Measurements from ENCODE around the gene NUDT22.

The NUDT22 gene

DNA sequence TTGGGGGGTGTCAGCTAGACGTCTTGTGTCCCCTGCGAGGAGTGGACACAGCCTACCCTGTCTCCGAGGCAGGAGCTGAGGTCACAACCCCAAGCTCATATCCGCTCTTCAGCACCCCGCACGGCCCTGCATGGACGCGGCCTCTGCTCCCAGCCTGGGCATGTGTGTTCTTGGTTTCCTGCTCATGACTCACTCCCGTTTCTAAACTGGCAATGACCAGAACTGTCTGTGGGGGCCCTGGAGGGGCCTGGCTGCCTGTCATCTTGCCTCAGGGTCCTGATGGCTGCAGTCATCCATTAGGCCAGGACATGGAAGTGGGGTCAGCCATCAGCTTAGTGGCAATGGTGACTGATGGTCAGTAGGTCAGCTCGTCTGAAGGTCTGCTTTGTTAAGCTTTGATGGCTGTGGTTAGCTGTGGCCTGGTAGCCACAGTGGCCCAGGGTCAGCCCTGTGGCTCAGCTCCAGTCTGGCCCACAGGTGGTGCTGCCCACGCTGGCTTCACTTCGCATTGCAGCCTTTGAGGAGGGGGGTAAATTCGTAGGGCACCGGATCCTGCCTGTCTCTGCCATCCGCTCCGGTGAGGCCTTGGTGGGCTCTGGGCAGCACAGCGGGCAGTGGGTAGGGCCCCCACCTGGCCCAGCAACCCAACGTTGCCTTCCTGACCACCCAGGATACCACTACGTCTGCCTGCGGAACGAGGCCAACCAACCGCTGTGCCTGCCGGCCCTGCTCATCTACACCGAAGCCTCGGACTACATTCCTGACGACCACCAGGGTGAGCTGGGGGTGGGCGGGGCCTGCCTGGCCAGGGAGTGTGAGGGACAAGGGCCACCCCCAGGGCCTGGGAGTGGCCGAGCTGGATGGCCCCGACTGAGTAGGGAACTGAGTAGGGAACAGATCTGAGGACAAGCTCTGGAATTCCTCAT lies 37.2 kb downstream of the NUDT22 start:
- H3K27me3 ChIP-seq (ENCODE audit: low read depth, low read length) = no peaks in the 10 kb centered on the region
- peaks cover 21% of the 10 kb centered on the region for H3K4me1 ChIP-seq (ENCODE audit: low read length)
- H3K4me2 ChIP-seq (ENCODE audit: low read length) = no peak overlapping the region
- H3K36me3 ChIP-seq (replicated peaks; ENCODE audit: low read depth, low read length) = peaks cover 54% of the 10 kb centered on the region
- H3K79me2 ChIP-seq (ENCODE audit: low read length) = no peaks in the 10 kb centered on the region
- no peak overlapping the region for H3K27ac ChIP-seq (ENCODE audit: low read length)
- no peak overlapping the region for H3K9ac ChIP-seq (ENCODE audit: low read length)
- no peaks in the 10 kb centered on the region for H3K9me3 ChIP-seq (ENCODE audit: insufficient read depth, low read length)
- no peak for TF ChIP-seq EZH2phosphoT487 (IDR thresholded peaks at IDR 0.05; ENCODE audit: low read depth)
- TF ChIP-seq, protein P1, sequence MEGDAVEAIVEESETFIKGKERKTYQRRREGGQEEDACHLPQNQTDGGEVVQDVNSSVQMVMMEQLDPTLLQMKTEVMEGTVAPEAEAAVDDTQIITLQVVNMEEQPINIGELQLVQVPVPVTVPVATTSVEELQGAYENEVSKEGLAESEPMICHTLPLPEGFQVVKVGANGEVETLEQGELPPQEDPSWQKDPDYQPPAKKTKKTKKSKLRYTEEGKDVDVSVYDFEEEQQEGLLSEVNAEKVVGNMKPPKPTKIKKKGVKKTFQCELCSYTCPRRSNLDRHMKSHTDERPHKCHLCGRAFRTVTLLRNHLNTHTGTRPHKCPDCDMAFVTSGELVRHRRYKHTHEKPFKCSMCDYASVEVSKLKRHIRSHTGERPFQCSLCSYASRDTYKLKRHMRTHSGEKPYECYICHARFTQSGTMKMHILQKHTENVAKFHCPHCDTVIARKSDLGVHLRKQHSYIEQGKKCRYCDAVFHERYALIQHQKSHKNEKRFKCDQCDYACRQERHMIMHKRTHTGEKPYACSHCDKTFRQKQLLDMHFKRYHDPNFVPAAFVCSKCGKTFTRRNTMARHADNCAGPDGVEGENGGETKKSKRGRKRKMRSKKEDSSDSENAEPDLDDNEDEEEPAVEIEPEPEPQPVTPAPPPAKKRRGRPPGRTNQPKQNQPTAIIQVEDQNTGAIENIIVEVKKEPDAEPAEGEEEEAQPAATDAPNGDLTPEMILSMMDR (IDR thresholded peaks at IDR 0.05; ENCODE audit: low read depth, low read length) = no peak
- H4K20me1 ChIP-seq (ENCODE audit: insufficient read depth, low read length) = no peaks in the 10 kb centered on the region
- no peak overlapping the region for H3K4me3 ChIP-seq (ENCODE audit: low read length)
- no peak overlapping the region for H2AFZ ChIP-seq (ENCODE audit: low read depth, low read length)

DNA sequence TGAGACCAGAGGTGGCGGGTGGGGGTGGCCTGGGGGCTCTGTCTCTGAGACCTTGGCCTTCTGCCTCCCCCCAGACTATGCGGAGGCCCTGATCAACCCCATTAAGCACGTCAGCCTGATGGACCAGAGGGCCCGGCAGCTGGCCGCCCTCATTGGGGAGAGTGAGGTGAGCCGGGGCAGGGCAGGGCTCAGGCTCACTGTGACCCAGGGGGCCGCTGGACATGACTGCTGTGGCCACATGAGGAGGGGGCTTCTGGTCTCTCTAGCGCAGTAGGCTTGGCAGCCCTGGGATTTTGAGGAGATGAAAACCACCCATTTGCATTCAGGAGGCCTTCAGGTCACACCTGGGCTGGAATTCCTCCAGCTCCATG lies 37.9 kb downstream of the NUDT22 start:
- no peaks in the 10 kb centered on the region for H3K9me3 ChIP-seq (ENCODE audit: insufficient read depth, low read length)
- no peak overlapping the region for H3K9ac ChIP-seq (ENCODE audit: low read length)
- peaks cover 25% of the 10 kb centered on the region for H3K4me1 ChIP-seq (ENCODE audit: low read length)
- no peaks in the 10 kb centered on the region for H3K27me3 ChIP-seq (ENCODE audit: low read depth, low read length)
- H3K4me3 ChIP-seq (ENCODE audit: low read length) = no peak overlapping the region
- H3K79me2 ChIP-seq (ENCODE audit: low read length) = peaks cover 4% of the 10 kb centered on the region; the same call in 1 of the 2 replicates
- no peak overlapping the region for H3K4me2 ChIP-seq (ENCODE audit: low read length)
- H4K20me1 ChIP-seq (ENCODE audit: insufficient read depth, low read length) = no peaks in the 10 kb centered on the region
- no peak overlapping the region for H2AFZ ChIP-seq (ENCODE audit: low read depth, low read length)
- no peak overlapping the region for H3K27ac ChIP-seq (ENCODE audit: low read length)
- H3K36me3 ChIP-seq (replicated peaks; ENCODE audit: low read depth, low read length) = peaks cover 48% of the 10 kb centered on the region
- TF ChIP-seq, protein P1 (IDR thresholded peaks at IDR 0.05; ENCODE audit: low read depth, low read length) = no peak
- no peak for TF ChIP-seq EZH2phosphoT487 (IDR thresholded peaks at IDR 0.05; ENCODE audit: low read depth)

DNA sequence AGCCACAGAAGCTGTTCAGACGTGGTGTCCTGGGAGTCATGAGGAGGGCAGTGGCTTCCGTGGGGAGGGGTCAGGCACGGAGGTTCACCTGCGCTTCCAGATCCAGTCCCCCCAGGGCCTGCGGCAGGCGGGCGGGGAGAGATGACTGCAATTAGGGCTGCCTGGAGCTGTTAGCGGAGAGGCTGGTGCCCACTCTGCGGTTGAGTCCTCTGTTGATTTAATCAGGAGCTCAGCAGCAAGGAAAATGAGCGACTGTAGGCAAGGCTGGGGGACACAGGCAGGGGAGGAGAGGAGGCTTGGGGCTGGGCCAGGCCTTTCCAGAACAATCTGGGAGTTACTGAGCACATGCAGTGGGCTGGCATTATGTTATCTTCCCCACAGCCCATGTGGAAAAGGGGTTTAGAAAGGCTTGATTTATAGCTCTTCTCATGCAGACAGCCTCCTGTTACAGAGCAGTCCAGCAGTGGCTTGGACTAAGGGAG lies 38.3 kb downstream of the NUDT22 start:
- H4K20me1 ChIP-seq (ENCODE audit: insufficient read depth, low read length) = no peaks in the 10 kb centered on the region
- H3K4me2 ChIP-seq (ENCODE audit: low read length) = no peak overlapping the region
- H3K9ac ChIP-seq (ENCODE audit: low read length) = no peak overlapping the region
- peaks cover 44% of the 10 kb centered on the region for H3K36me3 ChIP-seq (replicated peaks; ENCODE audit: low read depth, low read length)
- no peak overlapping the region for H3K27ac ChIP-seq (ENCODE audit: low read length)
- no peak overlapping the region for H2AFZ ChIP-seq (ENCODE audit: low read depth, low read length)
- H3K27me3 ChIP-seq (ENCODE audit: low read depth, low read length) = no peaks in the 10 kb centered on the region
- H3K79me2 ChIP-seq (ENCODE audit: low read length) = peaks cover 4% of the 10 kb centered on the region; the same call in 1 of the 2 replicates
- no peak overlapping the region for H3K4me3 ChIP-seq (ENCODE audit: low read length)
- no peaks in the 10 kb centered on the region for H3K9me3 ChIP-seq (ENCODE audit: insufficient read depth, low read length)
- peaks cover 22% of the 10 kb centered on the region for H3K4me1 ChIP-seq (ENCODE audit: low read length)
- TF ChIP-seq, protein P1 (IDR thresholded peaks at IDR 0.05; ENCODE audit: low read depth, low read length) = no peak
- TF ChIP-seq EZH2phosphoT487 (IDR thresholded peaks at IDR 0.05; ENCODE audit: low read depth) = no peak

Measured in OCI-LY3 (cell line).